ENCODE results near the gene PLD5. TPM values are rescaled to one million over a fixed set of nuclear protein-coding genes. Genes with fewer than 3 reads are reported as not detected.

The PLD5 gene
- total and polyA plus RNA-seq, 4 donors, result under 0.01 to 0.17 (median 0.05) TPM; not detected in 1

DNA sequence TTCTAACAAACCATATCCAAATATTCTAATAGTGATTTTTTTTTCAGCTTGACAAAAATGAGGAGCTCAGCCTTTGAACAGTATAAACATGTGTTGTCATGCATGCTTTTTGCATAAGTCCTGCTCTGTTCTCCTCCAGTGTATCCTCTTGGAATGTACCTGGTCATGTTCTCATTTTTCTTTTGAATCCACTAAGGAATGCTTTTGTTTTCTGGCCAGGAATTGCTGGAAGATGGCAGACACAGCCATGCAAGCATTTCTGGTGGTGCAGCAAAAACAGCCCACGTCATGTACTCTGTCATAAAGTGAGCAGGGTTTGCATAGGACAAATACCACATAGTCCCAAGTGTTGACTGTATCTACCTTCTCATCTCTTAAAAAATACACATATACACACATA is 11.5 kb upstream of the PLD5 start:
- Histone ChIP-seq H3K27me3 (ENCODE audit: control insufficient read depth in 4 of 4, insufficient read depth in 4 of 4, low read length in 3 of 4) (peaks cover 0 to 7% (median 0%) of the 10 kb centered on the region in 4 donors), H3K9ac (ENCODE audit: low read depth in 1 of 2, low read length in 2 of 2) (no peak overlapping the region), H3K36me3 (ENCODE audit: control insufficient read depth in 4 of 4, insufficient read depth in 3 of 4, low read depth in 1 of 4, low read length in 3 of 4) (no peaks in the 10 kb centered on the region), H3K4me1 (ENCODE audit: control insufficient read depth in 4 of 4, insufficient read depth in 4 of 4, low read length in 3 of 4) (no peaks in the 10 kb centered on the region), H3K27ac (ENCODE audit: low read depth in 1 of 2, low read length in 2 of 2) (no peak overlapping the region), H3K4me3 (ENCODE audit: low read depth in 1 of 3, low read length in 3 of 3) (no peak overlapping the region), H3K9me3 (ENCODE audit: control insufficient read depth in 4 of 4, low read length in 3 of 4) (no peaks in the 10 kb centered on the region)
- TF ChIP-seq NR2F2 (IDR thresholded peaks at IDR 0.05) (no peak), EGR1 (IDR thresholded peaks at IDR 0.05; ENCODE audit: low read depth in 2 of 2) (no peak), GABPA (IDR thresholded peaks at IDR 0.05 in 1 of 2, conservative IDR thresholded peaks at IDR 0.05 in 1 of 2) (no peak), JUND (IDR thresholded peaks at IDR 0.05) (no peak), HNF4A (conservative IDR thresholded peaks at IDR 0.05) (no peak), ZBTB33 (IDR thresholded peaks at IDR 0.05) (no peak), RXRA (IDR thresholded peaks at IDR 0.05) (no peak), TAF1 (conservative IDR thresholded peaks at IDR 0.05) (no peak), FOXA1 (IDR thresholded peaks at IDR 0.05) (no peak), ATF3 (IDR thresholded peaks at IDR 0.05) (no peak), SP1 (IDR thresholded peaks at IDR 0.05) (no peak), YY1 (IDR thresholded peaks at IDR 0.05) (no peak), RAD21 (IDR thresholded peaks at IDR 0.05) (no peak), FOXA2 (IDR thresholded peaks at IDR 0.05) (no peak), REST (IDR thresholded peaks at IDR 0.05) (no peak)
- TF ChIP-seq, protein P1, sequence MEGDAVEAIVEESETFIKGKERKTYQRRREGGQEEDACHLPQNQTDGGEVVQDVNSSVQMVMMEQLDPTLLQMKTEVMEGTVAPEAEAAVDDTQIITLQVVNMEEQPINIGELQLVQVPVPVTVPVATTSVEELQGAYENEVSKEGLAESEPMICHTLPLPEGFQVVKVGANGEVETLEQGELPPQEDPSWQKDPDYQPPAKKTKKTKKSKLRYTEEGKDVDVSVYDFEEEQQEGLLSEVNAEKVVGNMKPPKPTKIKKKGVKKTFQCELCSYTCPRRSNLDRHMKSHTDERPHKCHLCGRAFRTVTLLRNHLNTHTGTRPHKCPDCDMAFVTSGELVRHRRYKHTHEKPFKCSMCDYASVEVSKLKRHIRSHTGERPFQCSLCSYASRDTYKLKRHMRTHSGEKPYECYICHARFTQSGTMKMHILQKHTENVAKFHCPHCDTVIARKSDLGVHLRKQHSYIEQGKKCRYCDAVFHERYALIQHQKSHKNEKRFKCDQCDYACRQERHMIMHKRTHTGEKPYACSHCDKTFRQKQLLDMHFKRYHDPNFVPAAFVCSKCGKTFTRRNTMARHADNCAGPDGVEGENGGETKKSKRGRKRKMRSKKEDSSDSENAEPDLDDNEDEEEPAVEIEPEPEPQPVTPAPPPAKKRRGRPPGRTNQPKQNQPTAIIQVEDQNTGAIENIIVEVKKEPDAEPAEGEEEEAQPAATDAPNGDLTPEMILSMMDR (IDR thresholded peaks at IDR 0.05; ENCODE audit: low read depth, low read length, missing input control), result no peak
- no peak for DNase-seq (ENCODE audit: low spot score)
- WGBS, result 32% methylated on average over 1 of the region's 1 CpG

- H3K4me1 ChIP-seq (ENCODE audit: control insufficient read depth in 4 of 4, insufficient read depth in 4 of 4, low read length in 3 of 4), result no peaks in the 10 kb centered on the region
- no peak for DNase-seq (ENCODE audit: low spot score)
- H3K27me3 ChIP-seq (ENCODE audit: control insufficient read depth in 4 of 4, insufficient read depth in 4 of 4, low read length in 3 of 4), result peaks cover 0 to 7% (median 0%) of the 10 kb centered on the region in 4 donors
- 80% methylated on average over 1 of the region's 1 CpG for WGBS
- no peaks in the 10 kb centered on the region for H3K36me3 ChIP-seq (ENCODE audit: control insufficient read depth in 4 of 4, insufficient read depth in 3 of 4, low read depth in 1 of 4, low read length in 3 of 4)
- H3K4me3 ChIP-seq (ENCODE audit: low read depth in 1 of 3, low read length in 3 of 3), result no peak overlapping the region
- H3K9me3 ChIP-seq (ENCODE audit: control insufficient read depth in 4 of 4, low read length in 3 of 4), result no peaks in the 10 kb centered on the region
- no peak overlapping the region for H3K27ac ChIP-seq (ENCODE audit: low read depth in 1 of 2, low read length in 2 of 2)
- H3K9ac ChIP-seq (ENCODE audit: low read depth in 1 of 2, low read length in 2 of 2), result no peak overlapping the region
- TF ChIP-seq SP1 (IDR thresholded peaks at IDR 0.05), result no peak
- TF ChIP-seq EGR1 (IDR thresholded peaks at IDR 0.05; ENCODE audit: low read depth in 2 of 2), result no peak
- TF ChIP-seq, protein P1 (IDR thresholded peaks at IDR 0.05; ENCODE audit: low read depth, low read length, missing input control), result no peak
- TF ChIP-seq RAD21 (IDR thresholded peaks at IDR 0.05), result no peak
- TF ChIP-seq, protein P2, sequence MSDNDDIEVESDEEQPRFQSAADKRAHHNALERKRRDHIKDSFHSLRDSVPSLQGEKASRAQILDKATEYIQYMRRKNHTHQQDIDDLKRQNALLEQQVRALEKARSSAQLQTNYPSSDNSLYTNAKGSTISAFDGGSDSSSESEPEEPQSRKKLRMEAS (IDR thresholded peaks at IDR 0.05), result no peak
- TF ChIP-seq TAF1 (conservative IDR thresholded peaks at IDR 0.05), result no peak
- no peak for TF ChIP-seq ATF3 (IDR thresholded peaks at IDR 0.05)
- TF ChIP-seq YY1 (IDR thresholded peaks at IDR 0.05), result no peak
- no peak for TF ChIP-seq JUND (IDR thresholded peaks at IDR 0.05)
- no peak for TF ChIP-seq REST (IDR thresholded peaks at IDR 0.05)
- TF ChIP-seq RXRA (IDR thresholded peaks at IDR 0.05), result no peak
- TF ChIP-seq NR2F2 (IDR thresholded peaks at IDR 0.05), result no peak
These were observed 10.3 kb upstream of the PLD5 start for GRCh38 chr1:242534753-242535152.

All from liver (tissue), 9 donors.